CD14-positive monocyte (primary cell): ENCODE data around the gene BCL10. TPM values are rescaled to one million over a fixed set of nuclear protein-coding genes. Genes with fewer than 3 reads are reported as not detected.
A peak's percentile ranks its signal among the peaks of the same experiment; 100 is the strongest.
"Not testable (repeated sequence)": the region's sequence is repeated elsewhere in the genome, so short reads cannot be mapped to it uniquely, and the experiment has no call there.

Experiments used
- DNase-seq, 3 donors: peaks; one replicate each; pipeline ENCODE4 v3.0.0-alpha.2; 2011 to 2022
- H2AFZ ChIP-seq: 2 replicates; pipeline ENCODE4 v1.6.0; 2012; ENCODE audit warnings: mild to moderate bottlenecking, low read depth, low read length, inconsistent platforms; ENCODE audit not compliant: insufficient read depth, poor library complexity, severe bottlenecking
- H3K27ac ChIP-seq, 2 donors: 1 replicate in 1 of 2; 2 replicates in 1 of 2; pipeline ENCODE4 v1.5.1; 2012 to 2013; ENCODE audit warnings: low read length in 2 of 2, control low read depth in 1 of 2, inconsistent platforms in 1 of 2, low read depth in 1 of 2, mild to moderate bottlenecking in 1 of 2
- H3K27me3 ChIP-seq, 2 donors: one replicate each; pipeline versions ENCODE4 v1.6.0 to v1.6.1; 2011 to 2013; ENCODE audit warnings: low read length in 2 of 2; ENCODE audit not compliant: control insufficient read depth in 2 of 2, insufficient read depth in 2 of 2
- H3K36me3 ChIP-seq, 2 donors: replicated peaks in 1 of 2; 1 replicate in 1 of 2; 2 replicates in 1 of 2; pipeline versions ENCODE4 v1.5.1 to v1.6.1; 2012 to 2013; ENCODE audit warnings: low read length in 2 of 2, control low read depth in 1 of 2, inconsistent platforms in 1 of 2, mild to moderate bottlenecking in 1 of 2; ENCODE audit not compliant: insufficient read depth in 2 of 2, control insufficient read depth in 1 of 2
- H3K4me1 ChIP-seq, 2 donors: 1 replicate in 1 of 2; 2 replicates in 1 of 2; pipeline versions ENCODE4 v1.5.1 to v1.6.1; 2012 to 2013; ENCODE audit warnings: low read length in 2 of 2, control low read depth in 1 of 2, inconsistent platforms in 1 of 2, mild to moderate bottlenecking in 1 of 2, moderate library complexity in 1 of 2; ENCODE audit not compliant: insufficient read depth in 2 of 2, control insufficient read depth in 1 of 2
- H3K4me2 ChIP-seq: replicated peaks from 2 replicates; pipeline ENCODE3; 2012; ENCODE audit warnings: low read length, moderate library complexity, mild to moderate bottlenecking; ENCODE audit not compliant: poor library complexity, severe bottlenecking; ENCODE audit errors: extremely low read depth
- H3K4me3 ChIP-seq, 3 experiments: fragments of 200-600 bp in 1 of 3; sonication (generic) in 1 of 3; replicated peaks in 1 of 3; 1 replicate in 2 of 3; 2 replicates in 1 of 3; pipeline ENCODE4 v1.5.1; 2011 to 2013; ENCODE audit warnings: low read length in 3 of 3, mild to moderate bottlenecking in 3 of 3, control low read depth in 2 of 3, low read depth in 2 of 3, inconsistent platforms in 1 of 3, moderate library complexity in 1 of 3
- H3K79me2 ChIP-seq: 2 replicates; pipeline ENCODE4 v1.6.0; 2012; ENCODE audit warnings: mild to moderate bottlenecking, control low read depth, inconsistent platforms, low read length, moderate library complexity; ENCODE audit not compliant: insufficient read depth
- H3K9ac ChIP-seq: 2 replicates; pipeline ENCODE4 v1.6.0; 2017; ENCODE audit warnings: low read length, mild to moderate bottlenecking; ENCODE audit not compliant: insufficient read depth, poor library complexity, severe bottlenecking
- H3K9me3 ChIP-seq, 2 donors: replicated peaks in 1 of 2; 1 replicate in 1 of 2; 2 replicates in 1 of 2; pipeline versions ENCODE4 v1.5.1 to v1.6.1; 2012 to 2013; ENCODE audit warnings: low read length in 2 of 2, control low read depth in 1 of 2; ENCODE audit not compliant: control insufficient read depth in 1 of 2, insufficient read depth in 1 of 2
- H4K20me1 ChIP-seq: 2 replicates; pipeline ENCODE4 v1.6.0; 2012; ENCODE audit warnings: mild to moderate bottlenecking, low read length, control low read depth, moderate library complexity; ENCODE audit not compliant: insufficient read depth
- H3K27ac Mint-ChIP-seq, 7 donors: one replicate each; pipeline ENCODE4 v1.8.0; 2020; ENCODE audit warnings: mild to moderate bottlenecking in 7 of 7, mixed read lengths in 7 of 7, moderate library complexity in 6 of 7, inconsistent platforms in 2 of 7
- H3K27me3 Mint-ChIP-seq, 3 donors: one replicate each; pipeline ENCODE4 v1.8.0; 2021 to 2022; ENCODE audit warnings: low read depth in 3 of 3, mild to moderate bottlenecking in 3 of 3, mixed read lengths in 3 of 3, moderate library complexity in 3 of 3, inconsistent platforms in 1 of 3
- H3K36me3 Mint-ChIP-seq, 2 donors: one replicate each; pipeline ENCODE4 v1.8.0; 2020; ENCODE audit warnings: mixed read lengths in 2 of 2, inconsistent platforms in 1 of 2, mild to moderate bottlenecking in 1 of 2
- H3K4me1 Mint-ChIP-seq: one replicate; pipeline ENCODE4 v1.8.0; 2020; ENCODE audit warnings: mild to moderate bottlenecking, mixed read lengths
- H3K4me3 Mint-ChIP-seq, 2 donors: one replicate each; pipeline ENCODE4 v1.8.0; 2020; ENCODE audit warnings: mild to moderate bottlenecking in 2 of 2, mixed read lengths in 2 of 2, moderate library complexity in 1 of 2
- H3K9me3 Mint-ChIP-seq, 7 donors: one replicate each; pipeline ENCODE4 v1.8.0; 2020 to 2022; ENCODE audit warnings: mixed read lengths in 7 of 7, mild to moderate bottlenecking in 6 of 7, moderate library complexity in 6 of 7, inconsistent platforms in 2 of 7
- CTCF ChIP-seq: fragments of 200-600 bp; IDR thresholded peaks from one replicate; pipeline ENCODE4 v1.8.0; 2022; ENCODE audit warnings: antibody characterized with exemption, mild to moderate bottlenecking
- WGBS: methylation state at CpG from one replicate; pipeline ENCODE4 v1.1.5; 2013; ENCODE audit warnings: missing lambda C conversion rate; ENCODE audit not compliant: insufficient coverage; 5-methylcytosine and 5-hydroxymethylcytosine counted together
- intact Hi-C, 2 donors: fragments of 100-400 bp; cut with micrococcal nuclease; formaldehyde crosslinking; loops; one replicate each; pipeline versions ENCODE4 v1.15.0 to v1.15.1; 2023
- polyA plus RNA-seq, 3 donors: library from polyadenylated mRNA; depleted of rRNA in 1 of 3; unstranded in 2 of 3; stranded (reverse) in 1 of 3; fragments of 300-500 nt in 2 of 3; fragments of >200 nt in 1 of 3; fragmentation: Illumina TruSeq in 2 of 3; gene quantifications; 1 replicate in 2 of 3; 2 replicates in 1 of 3; pipeline ENCODE4 v1.2.3, GENCODE V29; 2012 to 2021

BCL10 gene
- polyA plus RNA-seq, 3 donors: 22.7 to 27.9 (median 26.9) TPM

- Histone ChIP-seq H3K36me3 (peaks cover 9 to 45% of the 10 kb centered on the region in 2 donors), H3K9ac (peak overlapping the region; percentile 85), H3K4me1 (peaks cover 7 to 19% of the 10 kb centered on the region in 2 donors), H3K27ac (peak overlapping the region in 1 of 2 donors; percentile 89), H3K9me3 (peaks cover 0 to 3% of the 10 kb centered on the region in 2 donors), H3K4me3 (peak overlapping the region; percentile 51 to 87 (median 63)), H3K4me2 (peak overlapping the region; percentile 93), H2AFZ (peak overlapping the region; percentile 74), H4K20me1 (peaks cover 42% of the 10 kb centered on the region), H3K27me3 (no peaks in the 10 kb centered on the region), H3K79me2 (peaks cover 43% of the 10 kb centered on the region)
- intact Hi-C loops: loop anchor here (2.0 to 10.0 kb wide), 3 partner anchors 194 to 314 kb away; a partner anchor contains a TSS
- WGBS: 0% methylated on average over 5 of the region's 19 CpGs
- H3K4me3 Mint-ChIP-seq: peak overlapping the region; percentile 90 to 98
- peak in 1 of 3 donors; percentile 21 for DNase-seq
- TF ChIP-seq CTCF: no peak
- peaks cover 0 to 17% (median 4%) of the 10 kb centered on the region in 7 donors for H3K9me3 Mint-ChIP-seq
- H3K4me1 Mint-ChIP-seq: peaks cover 24% of the 10 kb centered on the region
- peaks cover 33 to 49% of the 10 kb centered on the region in 2 donors for H3K36me3 Mint-ChIP-seq
- H3K27ac Mint-ChIP-seq: peak overlapping the region; percentile 94 to 98 (median 96)
- no peaks in the 10 kb centered on the region for H3K27me3 Mint-ChIP-seq
Measured at GRCh38 chr1:85258536-85259117, 17.8 kb downstream of the BCL10 start.

GRCh38 chr1:85249042-85249441, 27.4 kb downstream of the BCL10 start:
- intact Hi-C loops: not testable (repeated sequence)

More at GRCh38 chr1:85249042-85249441, 27.4 kb downstream of the BCL10 start:
- not testable (repeated sequence) for H3K4me1 ChIP-seq, H3K27me3 Mint-ChIP-seq, H3K9me3 ChIP-seq, H3K27ac ChIP-seq, H3K27me3 ChIP-seq, H3K4me3 ChIP-seq, H3K4me3 Mint-ChIP-seq, DNase-seq, H3K4me1 Mint-ChIP-seq, H3K4me2 ChIP-seq, H3K27ac Mint-ChIP-seq, H2AFZ ChIP-seq, H3K9me3 Mint-ChIP-seq, H3K9ac ChIP-seq, H3K79me2 ChIP-seq
- Histone ChIP-seq H4K20me1 (peaks cover 20% of the 10 kb centered on the region), H3K36me3 (peaks cover 20 to 37% of the 10 kb centered on the region in 2 donors)
- H3K36me3 Mint-ChIP-seq: peaks cover 22 to 30% of the 10 kb centered on the region in 2 donors
- 84% methylated on average over 3 of the region's 3 CpGs for WGBS
